HG03175 (cell line): ENCODE measurements around the gene HCFC1.

ENCODE experiments used
- ATAC-seq: cut with Tn5 transposase; IDR thresholded peaks from one replicate; pipeline ENCODE4 v1.9.1; 2021; ENCODE audit warnings: mild to moderate bottlenecking, moderate library complexity; ENCODE audit not compliant: unreplicated experiment

HCFC1 gene

DNA sequence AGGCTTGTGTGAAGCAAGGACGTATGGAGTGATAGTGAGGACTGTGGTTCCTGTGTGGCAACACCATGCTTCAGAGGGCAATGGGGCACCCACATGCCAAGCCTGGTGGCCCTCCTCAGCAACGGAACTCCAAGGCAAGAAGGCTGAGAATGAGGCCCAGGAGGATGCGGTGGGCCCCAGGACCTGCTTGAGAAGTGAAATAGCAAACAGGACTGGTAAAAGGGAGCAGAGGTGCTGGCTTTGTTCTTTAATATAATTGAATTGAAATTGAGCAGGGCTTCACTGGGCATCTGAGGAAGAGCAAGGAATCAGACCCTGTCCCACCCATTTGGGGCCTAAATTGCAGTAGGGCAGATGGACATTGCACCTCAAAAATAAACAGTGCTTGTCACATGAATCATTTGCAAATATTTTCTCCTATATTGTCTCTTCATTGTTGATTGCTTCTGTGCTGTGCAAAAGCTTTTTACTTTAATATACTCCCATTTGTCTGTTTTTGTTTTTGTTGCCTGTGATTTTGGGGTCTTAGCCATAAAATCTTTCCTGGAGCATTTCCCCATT is 3.2 kb upstream of the HCFC1 start:
- ATAC-seq = no peak

DNA sequence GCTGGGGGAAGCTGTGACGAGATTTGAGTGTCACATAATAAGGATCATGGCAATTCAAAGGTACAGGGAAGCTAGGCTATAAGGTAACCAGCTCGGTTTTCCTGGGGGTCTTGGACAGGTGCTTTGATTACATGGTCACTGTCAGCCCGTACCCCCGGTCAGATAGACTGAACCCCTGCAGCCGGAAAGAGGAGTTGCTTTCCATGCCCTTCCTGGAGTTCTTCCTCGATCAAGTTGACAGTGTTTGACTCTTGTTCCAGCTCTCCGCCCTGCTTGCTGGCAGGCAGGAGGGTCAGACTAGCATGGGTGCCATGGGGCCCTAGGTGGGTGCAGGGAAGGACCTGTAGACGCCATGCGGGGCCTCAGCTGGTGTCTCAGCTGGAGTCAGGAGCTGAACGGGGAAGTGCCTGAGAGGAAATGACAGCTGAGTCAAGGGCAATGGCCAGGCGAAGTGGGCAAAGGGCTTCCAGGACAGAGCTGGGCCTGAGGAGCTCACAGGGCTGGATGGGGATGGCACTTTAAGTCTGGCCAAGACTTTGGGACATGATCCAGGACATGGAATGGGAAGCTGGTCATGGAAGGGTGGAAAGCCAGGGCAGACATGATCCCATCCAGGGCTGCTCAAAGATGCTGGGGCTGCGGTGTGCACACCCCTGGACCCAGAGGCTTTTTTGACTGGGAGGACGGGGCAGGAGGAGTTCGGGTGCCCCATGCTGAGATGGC is 2.5 kb upstream of the HCFC1 start:
- no peak for ATAC-seq

DNA sequence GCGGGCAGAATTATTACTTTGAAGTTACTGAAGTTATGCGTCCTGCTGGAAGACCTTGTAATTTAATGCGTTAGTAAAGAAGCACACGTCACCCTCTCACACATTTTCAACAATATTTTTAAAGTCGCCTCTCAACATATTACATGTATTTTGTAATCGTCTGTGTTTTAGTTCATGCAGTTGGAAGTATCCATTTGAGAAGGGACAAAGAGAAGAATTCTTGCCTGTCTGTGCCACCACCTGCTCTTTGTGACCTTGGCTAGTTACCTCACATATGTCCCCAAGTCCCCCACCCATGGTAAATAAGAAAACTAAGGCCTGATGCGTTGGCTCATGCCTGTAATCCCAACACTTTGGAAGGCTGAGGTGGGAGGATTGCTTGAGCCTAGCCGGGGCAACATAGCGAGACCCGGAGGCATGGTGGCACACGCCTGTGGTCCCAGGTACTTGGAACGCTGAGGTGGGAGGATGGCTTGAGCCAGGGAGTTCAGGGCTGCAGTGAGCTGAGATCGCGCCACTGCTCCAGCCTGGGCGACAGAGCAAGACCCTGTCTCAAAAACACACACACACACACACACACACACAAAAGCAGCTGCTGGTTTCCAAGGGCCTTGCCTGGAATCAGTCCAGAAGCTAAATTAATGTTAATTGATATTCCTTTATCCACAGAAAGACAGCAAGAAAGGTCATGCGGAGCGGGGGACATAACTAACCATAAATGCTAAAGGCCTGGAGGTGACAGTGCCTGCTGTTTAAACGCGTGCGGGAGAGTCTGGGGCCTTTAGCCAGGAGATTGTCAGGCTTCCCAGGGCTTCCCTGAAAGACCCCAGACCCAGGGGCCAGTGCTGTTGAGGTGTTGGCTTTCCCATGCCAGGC is 1.7 kb upstream of the HCFC1 start:
- no peak for ATAC-seq

DNA sequence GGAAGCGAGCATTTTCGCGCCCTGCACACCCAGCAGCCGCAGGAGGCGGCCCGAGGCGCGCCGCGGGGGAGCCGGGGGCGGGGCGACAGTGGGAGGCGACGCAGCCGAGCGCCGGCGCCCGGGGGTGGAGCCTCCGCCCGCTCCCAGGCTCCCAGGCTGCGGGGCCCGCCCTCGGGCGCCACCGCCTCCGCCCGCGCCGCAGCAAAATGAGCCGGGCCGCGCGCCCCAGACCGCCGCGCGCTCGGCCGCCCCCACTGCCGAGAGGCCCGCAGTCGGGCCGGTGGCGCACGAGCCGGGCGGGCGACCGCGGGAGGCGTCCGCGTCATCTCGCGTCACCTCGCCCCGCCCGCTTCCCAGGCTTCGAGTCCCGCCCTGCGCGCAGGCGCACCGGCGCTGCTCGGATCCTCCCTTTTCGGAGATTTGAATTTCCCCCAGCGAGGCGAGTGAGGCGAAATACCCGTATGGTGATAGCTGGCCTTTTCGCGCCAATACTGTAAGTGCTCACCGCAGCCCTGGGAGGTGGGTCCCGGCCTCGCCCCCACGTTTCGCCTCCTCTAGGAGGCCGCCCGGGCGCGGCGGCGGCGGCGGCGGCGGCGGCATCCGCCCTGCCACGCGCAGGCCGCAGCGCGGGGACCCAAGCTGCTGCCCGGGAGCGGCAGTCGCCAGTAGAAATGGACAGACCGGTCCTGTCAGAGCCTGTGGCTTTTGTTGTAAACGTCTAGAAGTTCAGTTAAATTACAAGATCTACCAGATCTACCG is 929 bp upstream of the HCFC1 start, which contains the start of gene TMEM187:
Gene TMEM187 (plus strand): TSS at position 387 of the 759 bp plus-strand sequence. CDS start 9,309 bp downstream, outside the sequence.
- peak; percentile 47 for ATAC-seq

DNA sequence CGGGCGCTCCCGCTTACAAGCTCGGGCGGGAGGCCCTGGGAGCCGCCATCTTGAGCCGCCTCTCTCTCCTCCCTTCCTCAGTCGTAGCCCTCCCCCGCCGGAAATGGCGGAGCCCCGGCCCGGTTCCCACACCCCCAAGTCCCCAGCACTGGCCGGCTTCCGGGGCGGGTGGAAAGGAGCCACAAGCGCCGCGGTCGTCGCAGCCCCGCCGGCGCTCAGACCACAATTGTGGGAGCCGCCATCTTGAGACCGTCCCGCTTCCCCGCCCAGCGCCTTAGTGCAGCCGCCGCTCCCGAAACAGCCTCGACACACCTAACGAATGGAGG is 531 bp downstream of the HCFC1 start:
- ATAC-seq = peak; percentile 31

DNA sequence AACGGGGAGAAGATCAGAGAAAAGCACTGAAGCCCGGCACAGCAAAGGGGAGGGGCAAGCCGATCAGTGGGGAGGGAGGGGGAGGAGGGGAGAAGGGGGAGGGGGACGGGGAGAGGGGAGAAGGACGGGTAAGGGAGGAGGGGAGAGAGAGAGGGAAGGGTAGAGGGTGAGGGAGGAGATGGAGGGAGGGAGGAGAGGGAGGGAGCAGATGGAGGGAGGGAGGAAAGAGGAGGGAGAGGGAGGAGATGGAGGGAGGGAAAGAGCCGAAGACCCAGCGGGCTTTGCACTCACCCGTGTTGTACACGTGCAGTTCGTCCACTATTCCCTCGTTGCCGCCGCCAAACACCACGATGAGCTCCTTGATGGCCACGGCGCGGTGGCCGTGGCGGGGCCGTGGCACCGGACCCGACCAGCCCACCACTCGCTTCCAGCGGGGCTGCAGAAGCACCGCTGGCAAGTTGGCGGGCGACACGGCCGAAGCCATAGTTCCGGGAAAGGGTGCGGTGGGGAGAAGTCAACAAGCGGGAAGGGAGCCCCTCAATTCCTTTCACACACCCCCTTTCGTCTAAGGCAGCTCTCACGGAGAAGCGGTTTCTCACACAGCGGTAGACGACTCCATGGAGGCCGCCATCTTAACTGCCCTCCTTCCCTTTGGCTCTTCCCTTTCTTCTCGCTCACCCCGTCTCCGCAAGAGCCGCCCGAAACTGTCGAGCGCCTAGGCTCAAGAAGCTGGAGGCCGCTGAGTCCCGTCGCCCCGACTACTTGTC is 1.1 kb downstream of the HCFC1 start:
- no peak for ATAC-seq

DNA sequence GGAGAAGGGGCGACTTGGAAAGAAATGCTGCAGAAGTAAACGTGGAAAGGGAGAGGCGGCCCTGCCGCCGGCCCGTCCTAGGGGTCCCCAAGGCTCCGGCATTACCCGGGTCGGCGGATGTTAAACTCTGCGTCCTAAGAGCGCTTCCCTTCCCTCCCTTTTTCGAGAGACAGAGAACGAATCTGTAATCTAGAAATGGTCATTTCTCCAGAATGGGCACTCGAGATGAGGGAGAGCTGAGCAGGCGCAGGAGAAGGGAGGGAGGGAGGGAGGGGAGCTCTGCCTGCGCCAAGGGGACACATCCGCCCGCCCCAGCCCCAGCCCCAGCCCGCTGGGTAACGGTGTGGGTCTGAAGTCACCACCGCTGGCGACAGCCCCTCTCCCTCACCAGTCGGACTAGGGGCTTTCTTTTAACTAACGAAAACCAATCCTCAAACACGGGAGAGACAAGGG is 1.7 kb downstream of the HCFC1 start:
- no peak for ATAC-seq

DNA sequence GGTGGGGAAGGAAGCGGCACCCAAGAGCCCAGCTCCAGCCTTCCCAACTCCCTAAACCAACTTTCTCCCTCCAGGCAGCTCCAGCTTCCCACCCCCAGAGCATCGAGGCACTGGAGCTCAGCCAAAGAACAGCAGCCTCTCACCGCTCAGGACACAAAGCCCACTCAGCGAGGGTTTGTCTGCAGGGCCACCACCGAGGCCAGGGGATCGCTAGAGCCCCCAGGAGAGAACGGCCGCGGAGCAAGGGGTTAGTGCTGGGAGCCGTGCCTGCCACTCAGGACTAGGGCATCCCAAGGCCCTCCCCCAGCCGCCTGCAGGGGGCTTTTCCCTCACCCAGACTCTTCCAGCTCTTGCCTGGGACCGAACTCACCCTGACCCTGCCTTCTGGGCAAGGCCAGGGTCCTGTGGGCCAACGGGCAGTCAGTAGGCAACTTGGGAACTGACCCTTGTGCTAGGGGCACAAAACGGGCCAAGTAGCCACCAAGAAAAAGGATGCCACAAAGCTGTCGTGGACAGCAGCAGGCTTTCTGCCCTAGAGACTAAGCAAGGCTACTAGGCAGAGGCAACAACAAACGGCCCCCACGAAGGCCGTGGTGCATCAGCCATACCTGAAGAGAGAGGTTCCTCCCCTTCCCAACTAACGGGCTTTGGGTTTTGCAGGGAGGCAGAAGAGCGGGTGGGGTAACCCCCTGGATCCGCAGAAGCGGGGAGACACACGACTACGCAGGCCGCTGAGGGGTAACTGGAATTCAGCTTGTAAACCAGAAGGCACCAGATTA is 2.3 kb downstream of the HCFC1 start:
- no peak for ATAC-seq

DNA sequence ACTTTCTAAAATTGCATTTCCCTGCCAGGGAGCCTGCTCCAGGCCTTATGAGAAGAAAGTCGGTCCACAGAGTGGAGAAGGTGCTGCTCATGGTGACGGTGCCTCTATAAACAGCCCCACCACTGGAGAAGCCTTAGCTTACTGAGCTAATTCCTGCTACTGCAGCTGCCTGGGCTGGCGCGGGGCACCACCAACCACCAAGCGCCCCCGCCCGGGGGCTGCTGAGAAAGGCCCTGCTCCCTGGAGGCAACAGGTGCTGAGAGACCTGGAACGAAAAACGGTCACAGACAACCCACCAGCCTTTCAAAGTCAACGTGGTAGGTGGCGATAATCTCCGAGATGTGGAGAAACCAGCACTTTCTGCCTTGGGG is 2.9 kb downstream of the HCFC1 start:
- no peak for ATAC-seq

DNA sequence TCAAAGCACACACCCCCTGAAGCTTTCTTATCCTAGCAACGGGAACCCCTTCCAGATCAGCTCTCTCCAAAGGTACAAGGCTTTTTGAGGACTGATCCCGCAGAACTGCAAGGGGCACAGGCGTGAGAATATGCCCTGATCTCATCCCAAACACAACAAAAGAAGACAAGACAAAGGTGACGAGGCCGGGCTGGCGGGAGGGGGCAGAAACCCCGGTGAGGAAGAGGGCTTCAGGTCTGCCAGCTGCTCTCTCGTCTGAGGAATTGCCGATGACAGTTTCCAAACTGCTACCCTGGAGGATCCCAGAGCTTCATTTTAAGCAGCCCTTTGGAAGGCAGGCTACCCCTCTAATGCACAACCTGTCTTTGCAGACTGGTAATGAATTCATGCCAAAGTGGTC is 3.4 kb downstream of the HCFC1 start:
- no peak for ATAC-seq

DNA sequence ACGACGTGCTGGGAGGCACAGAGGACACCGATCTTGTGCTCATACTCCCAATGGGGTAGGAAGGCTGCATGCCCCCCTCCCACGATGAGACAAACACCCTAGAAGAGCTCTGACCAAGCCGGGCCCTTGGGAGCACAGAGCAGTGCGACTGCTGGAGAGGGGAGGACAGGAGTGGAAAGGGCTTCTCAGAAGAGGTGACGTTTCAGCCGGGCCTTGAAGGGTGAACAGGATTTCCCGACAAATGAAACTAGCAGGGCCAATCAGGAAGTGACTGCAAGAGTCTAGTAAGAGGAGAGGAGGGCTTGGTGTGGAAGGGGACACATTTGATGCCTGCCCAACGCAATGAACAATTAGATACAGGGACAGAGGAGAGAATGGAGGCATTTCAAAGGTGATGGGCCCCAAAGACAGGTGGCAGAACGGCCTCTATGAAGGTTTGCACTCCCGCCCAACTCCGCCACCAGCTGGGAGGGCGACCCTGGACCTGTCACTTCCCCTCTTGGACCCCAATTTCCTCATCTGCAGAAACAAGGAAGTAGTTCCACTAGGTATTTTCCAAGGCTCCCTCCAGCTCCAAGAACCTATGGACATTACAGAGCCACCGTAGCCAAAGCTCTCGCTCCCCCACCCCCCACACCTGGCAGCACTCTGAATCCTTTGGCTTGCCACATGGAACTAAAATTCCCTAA is 3.9 kb downstream of the HCFC1 start:
- ATAC-seq = no peak

DNA sequence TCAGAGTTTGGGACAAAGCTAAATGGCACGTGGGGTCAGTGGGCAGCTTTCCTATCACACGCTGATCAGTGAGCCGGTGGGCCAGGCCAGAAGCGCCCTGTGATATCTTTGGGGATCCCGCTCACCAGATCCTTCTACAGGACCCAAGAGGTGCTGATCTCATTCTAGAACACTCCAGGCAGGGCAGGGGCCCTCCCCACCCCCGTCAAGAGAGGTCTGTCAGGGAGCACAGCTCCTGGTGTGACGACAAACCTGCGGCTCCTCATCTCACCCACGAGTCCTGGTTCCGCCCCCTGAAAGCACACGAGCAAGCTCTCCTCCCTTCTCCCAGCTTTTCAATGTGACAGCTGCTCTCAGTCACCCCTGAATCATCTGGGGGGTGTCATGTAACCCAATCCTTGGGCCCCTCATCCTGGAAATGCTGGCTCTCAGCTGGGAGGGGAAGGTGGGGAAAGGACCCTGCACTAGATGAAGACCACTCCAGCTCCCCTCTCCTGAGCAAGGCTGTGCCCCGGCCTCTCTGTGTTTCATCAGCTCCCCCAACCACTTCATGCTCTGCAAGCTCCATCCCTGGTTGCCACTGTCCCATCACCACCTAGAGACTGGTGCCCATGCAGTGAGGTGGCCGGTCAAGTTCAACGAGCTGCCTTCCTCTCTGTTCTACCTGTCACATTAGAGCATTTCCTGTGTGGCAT is 4.6 kb downstream of the HCFC1 start:
- ATAC-seq = no peak

DNA sequence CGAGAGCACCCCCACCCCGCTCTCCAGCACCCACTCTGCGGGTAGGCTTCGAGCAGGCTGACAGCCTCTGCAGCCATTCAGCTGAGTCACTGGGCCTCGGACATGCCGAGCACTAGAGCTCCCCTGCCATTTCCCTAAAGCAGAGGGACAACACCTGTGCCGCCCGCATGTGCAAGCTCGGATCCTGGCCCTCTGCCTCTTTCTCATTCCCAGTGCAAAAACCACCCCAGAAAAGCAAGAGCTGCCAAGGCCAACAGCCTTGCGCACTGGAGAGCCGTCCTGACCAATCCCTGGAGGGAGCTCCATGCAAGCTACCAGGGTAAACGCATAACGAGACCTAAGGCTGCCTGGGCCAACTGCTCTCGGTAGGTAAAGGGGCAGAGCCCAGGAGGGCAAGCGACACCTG is 5.3 kb downstream of the HCFC1 start:
- no peak for ATAC-seq

DNA sequence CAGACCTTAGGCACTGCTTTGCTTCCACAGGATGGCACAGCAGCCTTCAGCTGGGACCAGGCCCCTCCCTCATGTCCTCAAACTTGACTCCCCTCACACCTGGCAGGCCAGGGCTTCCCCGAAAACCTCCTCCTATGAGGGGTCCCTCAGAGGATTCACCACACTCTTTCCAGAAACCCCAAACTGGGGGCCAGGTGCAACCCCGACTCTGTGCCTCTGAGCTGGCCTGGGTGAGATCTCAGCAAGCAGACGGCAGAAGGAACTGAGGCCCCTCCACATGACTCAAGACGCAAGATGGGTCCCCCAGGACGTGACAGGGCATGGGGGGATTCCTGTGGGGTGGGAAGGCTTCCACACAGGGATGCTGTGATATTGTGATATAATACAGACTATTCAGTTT is 6.2 kb downstream of the HCFC1 start:
- no peak for ATAC-seq

DNA sequence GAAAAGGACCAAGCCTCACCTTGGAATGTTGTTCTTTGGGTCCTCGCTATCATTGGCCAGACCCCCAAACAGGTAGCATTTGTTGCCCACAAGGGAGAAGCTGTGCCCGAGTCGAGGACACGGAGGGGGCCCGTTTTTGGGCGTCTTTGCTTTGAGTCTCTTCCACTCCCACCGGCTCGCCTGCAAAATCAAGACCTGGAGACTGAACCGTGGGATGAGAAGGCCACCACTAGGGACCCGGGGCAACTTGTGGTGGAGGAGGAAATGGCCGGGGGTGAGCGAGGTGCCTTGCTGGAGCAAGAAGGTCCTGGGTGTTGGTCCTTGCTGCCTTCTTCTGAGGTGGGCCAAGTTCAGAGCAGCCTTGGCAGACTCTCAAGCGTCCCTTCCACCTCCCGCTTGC is 7.5 kb downstream of the HCFC1 start:
- ATAC-seq = no peak

DNA sequence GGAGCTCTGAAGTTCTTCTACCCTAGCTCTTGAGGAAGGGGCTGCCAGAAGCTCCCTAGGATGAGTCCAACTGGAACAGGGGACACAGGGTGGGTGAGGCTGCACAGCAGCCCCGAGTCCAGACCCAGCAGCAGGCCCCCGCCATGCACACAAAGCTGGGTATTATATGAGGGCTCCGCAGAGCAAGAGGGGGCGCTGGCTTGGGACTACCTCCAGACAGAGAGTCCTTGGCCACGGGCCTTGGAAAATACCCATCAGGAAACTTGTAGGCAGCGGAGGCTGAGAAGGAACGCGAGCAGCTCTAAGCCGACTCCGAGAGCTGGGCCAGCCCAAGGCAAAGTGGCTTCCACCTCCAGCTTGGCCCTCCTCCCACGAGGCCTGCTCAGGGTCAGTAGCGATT is 8.1 kb downstream of the HCFC1 start:
- no peak for ATAC-seq

DNA sequence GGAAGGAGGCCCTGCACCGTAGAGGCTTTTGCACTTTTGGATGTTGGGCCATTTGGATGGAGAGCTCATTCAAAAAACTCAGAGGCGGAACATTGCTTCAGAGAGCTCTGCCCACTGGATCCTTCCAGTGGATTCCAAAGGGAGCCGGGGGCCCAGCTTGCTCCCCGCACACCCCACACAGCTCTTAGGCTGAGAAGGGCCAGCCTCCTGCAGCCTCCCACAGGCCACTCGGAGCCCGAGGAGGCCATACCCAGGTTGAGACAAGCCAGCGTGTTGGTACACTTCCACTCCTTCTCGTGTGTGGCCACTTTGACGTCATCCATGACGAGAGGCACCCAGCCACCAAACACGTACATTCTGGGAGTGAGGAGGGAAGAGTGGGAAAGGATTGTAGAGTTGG is 10.3 kb downstream of the HCFC1 start:
- ATAC-seq = no peak

DNA sequence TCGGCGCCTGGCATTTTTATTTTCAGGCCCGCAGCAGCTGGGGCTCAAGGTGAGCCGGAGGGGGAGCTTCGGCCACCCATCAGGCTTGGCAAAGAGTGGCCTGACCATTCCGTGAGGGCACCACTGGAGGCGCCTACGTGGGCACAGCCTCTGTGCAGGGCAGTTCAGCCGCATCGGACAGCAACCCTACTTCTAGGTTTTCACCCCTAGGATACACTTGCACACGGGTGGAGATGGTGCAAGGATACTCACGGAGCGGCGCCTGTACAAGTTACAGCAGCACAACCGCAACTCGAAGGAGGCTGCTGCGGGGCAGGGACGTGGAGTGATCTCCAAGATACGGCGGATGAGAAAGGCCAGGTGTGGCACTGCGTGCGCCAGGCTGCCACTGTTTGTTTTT is 10.8 kb downstream of the HCFC1 start:
- no peak for ATAC-seq

DNA sequence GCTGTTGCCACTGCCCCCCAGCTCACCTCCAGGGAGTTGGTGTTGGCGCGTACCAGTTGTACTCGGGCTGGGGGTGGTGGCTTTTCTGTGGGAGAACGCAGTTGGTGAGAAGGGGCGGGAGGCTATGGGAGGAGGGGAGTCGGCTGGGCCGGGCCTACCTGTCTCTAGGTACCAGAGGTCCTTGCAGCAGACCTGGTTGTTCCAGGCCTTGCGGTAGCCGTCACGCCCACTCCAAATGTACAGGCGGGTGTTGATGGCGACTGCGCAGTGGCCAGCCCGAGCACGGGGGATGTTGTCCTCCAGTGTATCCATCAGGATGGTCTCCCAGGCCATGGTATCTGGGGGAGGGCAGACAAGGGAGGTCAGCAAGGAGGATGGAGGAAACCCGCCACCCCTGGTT is 11.5 kb downstream of the HCFC1 start:
- ATAC-seq = no peak
